Colonic mucosa (tissue), 4 donors: Measurements from ENCODE around the gene KCNIP1. TPM values are rescaled to one million over a fixed set of nuclear protein-coding genes. Genes with fewer than 3 reads are reported as not detected.

Source experiments
- DNase-seq: peaks from one replicate; pipeline ENCODE4 v3.0.0-alpha.2; 2020
- H3K27ac ChIP-seq: fragments of 200-600 bp; one replicate; pipeline ENCODE4 v1.8.0; 2021
- H3K27me3 ChIP-seq: fragments of 200-600 bp; one replicate; pipeline ENCODE4 v1.8.0; 2021
- H3K36me3 ChIP-seq: fragments of 200-600 bp; one replicate; pipeline ENCODE4 v1.8.0; 2021
- H3K4me1 ChIP-seq: fragments of 200-600 bp; one replicate; pipeline ENCODE4 v1.8.0; 2021; ENCODE audit warnings: mild to moderate bottlenecking
- H3K4me3 ChIP-seq: fragments of 200-600 bp; one replicate; pipeline ENCODE4 v1.8.0; 2021
- H3K9ac ChIP-seq, 2 donors: one replicate each; pipeline ENCODE4 v1.7.0; 2013; ENCODE audit warnings: control low read depth in 2 of 2, low read depth in 2 of 2, low read length in 2 of 2
- H3K9me3 ChIP-seq: fragments of 200-600 bp; one replicate; pipeline ENCODE4 v1.8.0; 2021
- intact Hi-C: fragments of 100-400 bp; cut with DNase I; formaldehyde crosslinking; loops from one replicate; pipeline ENCODE4 v1.14.1; 2022
- total RNA-seq, 2 donors: library from RNA; stranded (reverse); fragmentation: NEBNext Ultra II Directional in 1 of 2; extraction: Animal tissue kit (Norgen Biotek cat#: 25700) in 1 of 2; gene quantifications; one replicate each; pipeline ENCODE4 v1.2.1, GENCODE V29; 2021
- TF ChIP-seq, protein P1 (sequence below): fragments of 200-600 bp; IDR thresholded peaks from one replicate; pipeline ENCODE4 v1.8.0; 2022; ENCODE audit warnings: antibody characterized with exemption, mild to moderate bottlenecking
- donor health status: healthy.
- donor health status: DM: no; HTN: no; CAD: no.
- donor health status: DM: no; HTN: no; CAD: no.

Gene KCNIP1
- total RNA-seq, 2 donors from 2014 or later = 0.24 to 0.25 TPM

DNA sequence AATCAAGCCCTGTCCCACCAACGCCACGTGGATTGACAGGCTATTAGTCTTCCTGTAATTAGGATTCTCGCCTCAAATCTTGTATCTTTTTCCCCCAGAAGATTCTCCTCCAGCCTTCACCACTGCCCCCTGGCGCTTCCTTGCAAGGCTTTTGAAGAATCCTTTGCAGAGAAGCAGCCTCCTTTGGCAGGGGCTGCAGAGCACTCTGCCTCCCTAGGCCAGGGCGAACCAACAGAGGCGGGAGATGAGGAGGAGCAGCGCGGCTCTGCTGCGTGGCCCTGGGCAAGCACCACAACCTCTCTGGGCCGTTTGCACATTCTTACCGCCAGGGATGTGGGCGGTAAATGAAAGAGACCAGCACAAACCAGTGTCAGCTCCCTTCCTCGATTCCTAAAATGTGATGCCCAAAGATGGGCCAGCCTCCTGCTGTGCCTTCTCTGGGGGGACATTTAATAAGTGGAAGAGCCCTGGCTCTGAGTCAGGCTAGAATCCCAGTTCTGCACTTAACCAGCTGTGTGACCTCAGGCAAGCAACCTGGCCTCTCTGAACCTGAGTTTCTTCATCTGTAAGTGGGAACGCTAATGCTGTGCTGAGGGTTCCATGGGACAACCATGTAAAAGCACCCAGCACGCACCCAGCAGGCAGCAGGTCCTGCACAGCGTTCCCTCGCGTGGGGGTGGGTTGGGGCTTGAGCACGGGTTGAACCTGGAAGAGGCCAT lies 128.6 kb downstream of the KCNIP1 start:
- intact Hi-C loops = loop anchor here (5.0 kb wide), 1 partner anchor 195 kb away; no protein-coding TSS in a partner anchor
- Histone ChIP-seq H3K9ac (no peak overlapping the region), H3K36me3 (no peaks in the 10 kb centered on the region), H3K4me1 (no peaks in the 10 kb centered on the region), H3K27me3 (no peaks in the 10 kb centered on the region), H3K9me3 (no peaks in the 10 kb centered on the region), H3K4me3 (no peak overlapping the region), H3K27ac (peak overlapping the region; percentile 57)
- TF ChIP-seq, protein P1, sequence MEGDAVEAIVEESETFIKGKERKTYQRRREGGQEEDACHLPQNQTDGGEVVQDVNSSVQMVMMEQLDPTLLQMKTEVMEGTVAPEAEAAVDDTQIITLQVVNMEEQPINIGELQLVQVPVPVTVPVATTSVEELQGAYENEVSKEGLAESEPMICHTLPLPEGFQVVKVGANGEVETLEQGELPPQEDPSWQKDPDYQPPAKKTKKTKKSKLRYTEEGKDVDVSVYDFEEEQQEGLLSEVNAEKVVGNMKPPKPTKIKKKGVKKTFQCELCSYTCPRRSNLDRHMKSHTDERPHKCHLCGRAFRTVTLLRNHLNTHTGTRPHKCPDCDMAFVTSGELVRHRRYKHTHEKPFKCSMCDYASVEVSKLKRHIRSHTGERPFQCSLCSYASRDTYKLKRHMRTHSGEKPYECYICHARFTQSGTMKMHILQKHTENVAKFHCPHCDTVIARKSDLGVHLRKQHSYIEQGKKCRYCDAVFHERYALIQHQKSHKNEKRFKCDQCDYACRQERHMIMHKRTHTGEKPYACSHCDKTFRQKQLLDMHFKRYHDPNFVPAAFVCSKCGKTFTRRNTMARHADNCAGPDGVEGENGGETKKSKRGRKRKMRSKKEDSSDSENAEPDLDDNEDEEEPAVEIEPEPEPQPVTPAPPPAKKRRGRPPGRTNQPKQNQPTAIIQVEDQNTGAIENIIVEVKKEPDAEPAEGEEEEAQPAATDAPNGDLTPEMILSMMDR = no peak
- DNase-seq = no peak

DNA sequence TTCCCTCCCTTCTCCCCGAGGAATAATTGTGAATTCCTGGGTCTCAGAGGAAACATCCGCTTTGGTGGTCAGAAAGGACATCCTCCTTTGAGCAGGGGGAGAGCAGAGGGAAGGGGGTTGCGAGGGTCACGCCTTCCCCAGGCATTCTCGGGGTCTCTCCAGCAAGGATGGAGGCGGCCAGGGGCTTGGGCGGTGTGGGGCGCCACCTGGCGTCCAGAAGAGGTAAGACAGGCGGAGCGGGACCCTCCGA lies 129.1 kb downstream of the KCNIP1 start:
- H3K4me3 ChIP-seq = no peak overlapping the region
- no peaks in the 10 kb centered on the region for H3K27me3 ChIP-seq
- no peak overlapping the region for H3K9ac ChIP-seq
- TF ChIP-seq, protein P1 = peak; percentile 86
- H3K27ac ChIP-seq = peak overlapping the region; percentile 57
- intact Hi-C loops = loop anchor here (5.0 kb wide), 1 partner anchor 196 kb away; no protein-coding TSS in a partner anchor
- H3K36me3 ChIP-seq = no peaks in the 10 kb centered on the region
- H3K9me3 ChIP-seq = no peaks in the 10 kb centered on the region
- DNase-seq = peak; percentile 49
- no peaks in the 10 kb centered on the region for H3K4me1 ChIP-seq

DNA sequence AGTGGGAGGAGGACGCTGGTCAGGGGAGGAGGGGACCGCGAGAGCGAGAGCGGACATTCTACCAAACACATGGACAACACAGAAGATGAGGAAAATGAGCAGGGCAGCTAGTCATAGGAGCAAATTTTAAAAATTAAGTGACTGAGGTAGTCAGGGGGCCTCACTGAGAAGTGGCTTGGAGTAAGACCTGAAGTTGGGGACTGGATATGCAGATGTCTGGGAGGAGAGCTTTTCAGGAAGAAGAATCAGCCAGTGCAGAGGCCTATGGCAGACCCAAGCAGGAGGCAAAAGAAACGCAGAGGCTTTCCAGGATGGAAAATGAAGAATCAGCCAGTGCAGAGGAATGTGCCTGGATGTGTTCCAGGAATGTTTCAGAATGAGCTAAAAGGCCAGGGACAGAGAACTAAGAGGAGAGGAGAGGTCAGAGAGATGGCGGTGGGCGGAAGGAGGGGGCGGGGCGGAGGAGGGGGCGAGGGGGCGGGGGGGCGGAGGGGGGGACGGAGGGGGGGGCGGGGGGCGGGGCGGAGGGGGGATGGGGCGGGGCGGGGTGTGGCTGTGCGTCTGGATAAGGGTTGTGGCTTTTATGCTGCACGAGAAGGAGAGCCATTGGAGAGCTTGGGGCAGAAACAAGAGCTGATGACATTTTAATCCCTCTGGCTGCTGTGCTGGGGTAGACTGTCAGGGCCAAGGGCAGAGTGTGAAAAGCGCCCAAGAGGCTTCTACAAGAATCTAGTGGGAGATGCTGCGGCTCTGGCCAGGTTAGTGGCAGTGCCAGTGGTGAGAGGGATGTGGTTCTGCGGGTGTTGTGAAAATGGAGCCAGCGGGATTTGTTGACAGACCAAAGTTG lies 129.6 kb downstream of the KCNIP1 start:
- Histone ChIP-seq H3K4me3 (no peak overlapping the region), H3K27me3 (no peaks in the 10 kb centered on the region), H3K36me3 (no peaks in the 10 kb centered on the region), H3K27ac (peak overlapping the region; percentile 57), H3K9me3 (no peaks in the 10 kb centered on the region), H3K9ac (peak overlapping the region; percentile 9 to 17), H3K4me1 (no peaks in the 10 kb centered on the region)
- intact Hi-C loops = loop anchor here (5.0 kb wide), 1 partner anchor 196 kb away; no protein-coding TSS in a partner anchor
- peak; percentile 32 for DNase-seq
- TF ChIP-seq, protein P1 = peak; percentile 17

DNA sequence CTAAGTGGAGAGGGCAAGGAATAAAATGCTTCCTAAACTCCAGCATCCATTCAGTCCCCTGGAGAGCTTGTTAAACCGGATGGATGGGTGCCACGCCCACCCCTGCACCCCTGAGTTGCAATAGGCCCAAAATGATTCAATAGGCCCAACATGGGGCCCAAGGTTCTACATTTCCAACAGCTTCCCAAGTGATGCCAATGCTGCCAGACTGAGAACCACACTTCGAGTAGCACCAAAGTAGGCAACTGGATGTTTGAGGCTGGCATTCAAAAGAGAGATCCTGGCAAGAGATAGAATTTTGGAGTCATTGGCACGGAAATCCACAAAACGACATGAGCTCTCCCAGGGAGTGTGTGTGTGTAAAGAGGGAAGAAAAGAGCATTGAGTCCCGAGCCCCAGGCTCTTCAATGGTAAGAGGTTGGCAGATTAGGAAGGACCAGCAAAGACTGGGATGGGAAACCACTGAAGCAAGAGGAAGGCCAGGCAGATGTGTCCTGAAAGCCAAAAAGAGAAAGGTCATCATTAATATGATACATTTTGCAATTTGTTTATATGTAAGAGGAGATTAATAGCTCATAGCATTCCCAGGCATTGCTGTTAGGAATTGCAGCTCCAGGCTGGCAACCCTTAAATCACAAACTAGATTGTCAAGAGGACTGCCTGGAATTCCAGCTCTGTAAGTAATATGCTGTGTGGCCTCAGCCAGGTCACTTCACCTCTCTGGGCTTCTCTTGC lies 130.6 kb downstream of the KCNIP1 start:
- no peaks in the 10 kb centered on the region for H3K27me3 ChIP-seq
- intact Hi-C loops = loop anchor here (5.0 kb wide), 1 partner anchor 197 kb away; no protein-coding TSS in a partner anchor
- peak overlapping the region in 1 of 2 donors; percentile 9 for H3K9ac ChIP-seq
- no peaks in the 10 kb centered on the region for H3K36me3 ChIP-seq
- no peaks in the 10 kb centered on the region for H3K4me1 ChIP-seq
- no peaks in the 10 kb centered on the region for H3K9me3 ChIP-seq
- TF ChIP-seq, protein P1 = no peak
- DNase-seq = no peak
- H3K4me3 ChIP-seq = no peak overlapping the region
- H3K27ac ChIP-seq = no peak overlapping the region

DNA sequence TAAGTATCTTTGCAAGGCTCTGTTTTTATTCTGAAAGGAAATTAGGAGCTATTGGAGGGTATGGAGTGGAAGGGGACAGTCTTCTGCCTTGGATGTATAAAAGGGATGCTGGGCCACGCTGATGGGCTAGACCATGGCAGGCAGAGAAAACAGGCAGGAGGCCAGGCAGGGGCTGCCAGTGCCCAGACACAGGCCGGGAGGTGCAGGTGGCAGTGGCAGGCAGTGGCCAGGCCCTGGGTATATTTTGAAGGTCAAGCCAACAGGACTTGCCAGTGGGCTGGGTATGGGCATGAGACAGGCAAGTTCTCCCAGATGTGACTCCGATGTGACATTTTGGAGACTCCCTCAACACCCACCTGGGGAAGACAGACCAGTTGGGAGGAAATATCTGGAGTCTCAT lies 131.9 kb downstream of the KCNIP1 start:
- TF ChIP-seq, protein P1 = no peak
- no peak for DNase-seq

More for the DNA sequence above, 131.9 kb downstream of the KCNIP1 start:
- H3K36me3 ChIP-seq = no peaks in the 10 kb centered on the region
- intact Hi-C loops = loop anchor here (5.0 kb wide), 1 partner anchor 157 kb away; no protein-coding TSS in a partner anchor
- no peaks in the 10 kb centered on the region for H3K27me3 ChIP-seq
- no peak overlapping the region for H3K27ac ChIP-seq
- H3K4me3 ChIP-seq = no peak overlapping the region
- H3K4me1 ChIP-seq = no peaks in the 10 kb centered on the region
- H3K9me3 ChIP-seq = no peaks in the 10 kb centered on the region
- no peak overlapping the region for H3K9ac ChIP-seq
